Stomach (tissue), 9 donors: ENCODE measurements around the gene ZDHHC17. TPM values are rescaled to one million over a fixed set of nuclear protein-coding genes. Genes with fewer than 3 reads are reported as not detected.

ENCODE experiments used
- DNase-seq, 2 donors: peaks; one replicate each; pipeline versions ENCODE4 v3.0.0 to v3.0.0-alpha.2; 2013 to 2019
- H3K27ac ChIP-seq, 5 donors: fragments of 200-600 bp in 4 of 5; sonication (generic) in 4 of 5; one replicate each; pipeline ENCODE4 v1.5.1; 2013 to 2019; ENCODE audit warnings: mild to moderate bottlenecking in 1 of 5, moderate library complexity in 1 of 5
- H3K27me3 ChIP-seq, 3 donors: fragments of 200-600 bp; sonication (generic); one replicate each; pipeline ENCODE4 v1.5.1; 2017 to 2019; ENCODE audit warnings: mixed run types in 1 of 3
- H3K36me3 ChIP-seq, 4 donors: fragments of 200-600 bp; sonication (generic); 1 replicate in 3 of 4; 2 replicates in 1 of 4; pipeline ENCODE4 v1.5.1; 2016 to 2019
- H3K4me1 ChIP-seq, 4 donors: fragments of 200-600 bp; sonication (generic); one replicate each; pipeline ENCODE4 v1.5.1; 2016 to 2019
- H3K4me3 ChIP-seq, 4 donors: fragments of 200-600 bp; sonication (generic) in 3 of 4; one replicate each; pipeline ENCODE4 v1.5.1; 2016 to 2019; ENCODE audit warnings: mild to moderate bottlenecking in 1 of 4
- H3K9me3 ChIP-seq, 4 donors: fragments of 200-600 bp; sonication (generic); one replicate each; pipeline ENCODE4 v1.5.1; 2016 to 2019
- CTCF ChIP-seq, 7 experiments: fragments of 450-650 bp in 4 of 7; fragments of 200-600 bp in 3 of 7; sonication (generic) in 3 of 7; IDR thresholded peaks; one replicate each; pipeline ENCODE4 v1.5.1; 2016 to 2019; ENCODE audit warnings: antibody characterized with exemption in 7 of 7, control low read depth in 2 of 7, mild to moderate bottlenecking in 1 of 7
- EP300 ChIP-seq: sonication (generic); formaldehyde crosslinking; IDR thresholded peaks from one replicate; pipeline ENCODE4 v1.6.1; 2017; ENCODE audit warnings: antibody characterized with exemption
- POLR2A ChIP-seq, 4 donors: fragments of 450-650 bp; IDR thresholded peaks; one replicate each; pipeline ENCODE4 v1.6.1; 2016; ENCODE audit warnings: antibody characterized with exemption in 4 of 4, control low read depth in 2 of 4, mild to moderate bottlenecking in 1 of 4, moderate library complexity in 1 of 4
- POLR2AphosphoS5 ChIP-seq, 3 donors: sonication (generic); formaldehyde crosslinking; IDR thresholded peaks; one replicate each; pipeline ENCODE4 v1.6.1; 2016; ENCODE audit warnings: antibody characterized with exemption in 3 of 3
- WGBS, 5 donors: extraction: QIAGEN DNeasy Blood & Tissue Kit in 3 of 5; methylation state at CpG; one replicate each; pipeline versions ENCODE4 v1.1.5 to v1.1.7; 2013 to 2018; 5-methylcytosine and 5-hydroxymethylcytosine counted together
- intact Hi-C: fragments of 100-400 bp; cut with DNase I; formaldehyde crosslinking; loops from one replicate; pipeline ENCODE4 v1.15.1; 2023; ENCODE audit warnings: low total_unique reads
- polyA plus RNA-seq, 3 donors: library from polyadenylated mRNA; stranded (reverse); fragments of 200-250 nt; gene quantifications; one replicate each; pipeline ENCODE4 v1.2.3, GENCODE V29; 2013
- total RNA-seq, 5 donors: library from RNA; depleted of rRNA; stranded (reverse); fragments of >200 nt; gene quantifications; one replicate each; pipeline versions ENCODE4 v1.1.0 to v1.2.3, GENCODE V29; 2014 to 2016
- donor health status: healthy with polysubstance abuse.
- donor health status: Bipolar disorder and iron deficiency.
- donor health status: healthy.

ZDHHC17 gene
- total and polyA plus RNA-seq, 8 donors: 2.3 to 134 (median 13.2) TPM

GRCh38 chr12:76813265-76813664 lies 49.4 kb downstream of the ZDHHC17 start:
- H3K9me3 ChIP-seq: no peaks in the 10 kb centered on the region
- H3K27me3 ChIP-seq: no peaks in the 10 kb centered on the region
- H3K36me3 ChIP-seq: peaks cover 0 to 72% (median 47%) of the 10 kb centered on the region in 4 donors
- H3K4me1 ChIP-seq: no peaks in the 10 kb centered on the region
- intact Hi-C loops: no loop called here
- TF ChIP-seq POLR2AphosphoS5 (IDR thresholded peaks at IDR 0.05) (no peak), EP300 (no peak), POLR2A (IDR thresholded peaks at IDR 0.05) (no peak), CTCF (IDR thresholded peaks at IDR 0.05) (no peak)
- DNase-seq: no peak
- H3K27ac ChIP-seq: no peak overlapping the region
- no peak overlapping the region for H3K4me3 ChIP-seq

GRCh38 chr12:76813972-76814371 lies 50.1 kb downstream of the ZDHHC17 start:
- no peak overlapping the region for H3K4me3 ChIP-seq
- no peak for DNase-seq
- WGBS, 5 donors: 83 to 96% (median 92%) methylated on average over 4 of the region's 4 CpGs
- no peaks in the 10 kb centered on the region for H3K4me1 ChIP-seq
- H3K27ac ChIP-seq: no peak overlapping the region
- no peak for TF ChIP-seq POLR2AphosphoS5 (IDR thresholded peaks at IDR 0.05)
- TF ChIP-seq EP300: no peak
- no peak for TF ChIP-seq CTCF (IDR thresholded peaks at IDR 0.05)
- TF ChIP-seq POLR2A (IDR thresholded peaks at IDR 0.05): no peak
- H3K9me3 ChIP-seq: no peaks in the 10 kb centered on the region
- intact Hi-C loops: no loop called here
- no peaks in the 10 kb centered on the region for H3K27me3 ChIP-seq
- H3K36me3 ChIP-seq: peaks cover 0 to 67% (median 47%) of the 10 kb centered on the region in 4 donors

- peak in 1 of 2 donors; percentile 50 for DNase-seq
- no peaks in the 10 kb centered on the region for H3K4me1 ChIP-seq
- intact Hi-C loops: no loop called here
- H3K36me3 ChIP-seq: peaks cover 12 to 43% (median 32%) of the 10 kb centered on the region in 4 donors
- TF ChIP-seq POLR2A (IDR thresholded peaks at IDR 0.05): no peak
- no peak for TF ChIP-seq EP300
- TF ChIP-seq CTCF (IDR thresholded peaks at IDR 0.05): peak in 4 of 7 experiments; percentile 28 to 42 (median 36)
- TF ChIP-seq POLR2AphosphoS5 (IDR thresholded peaks at IDR 0.05): no peak
- WGBS, 5 donors: 15 to 41% (median 26%) methylated on average over 2 of the region's 2 CpGs
- H3K27me3 ChIP-seq: no peaks in the 10 kb centered on the region
- no peaks in the 10 kb centered on the region for H3K9me3 ChIP-seq
- H3K4me3 ChIP-seq: no peak overlapping the region
- H3K27ac ChIP-seq: no peak overlapping the region
Measured at GRCh38 chr12:76820888-76821482, 57.1 kb downstream of the ZDHHC17 start.

- H3K27me3 ChIP-seq: no peaks in the 10 kb centered on the region
- H3K4me3 ChIP-seq: no peak overlapping the region
- TF ChIP-seq EP300 (no peak), POLR2AphosphoS5 (IDR thresholded peaks at IDR 0.05) (no peak), CTCF (IDR thresholded peaks at IDR 0.05) (no peak)
- H3K4me1 ChIP-seq: no peaks in the 10 kb centered on the region
- peaks cover 0 to 67% (median 57%) of the 10 kb centered on the region in 4 donors for H3K36me3 ChIP-seq
- H3K27ac ChIP-seq: no peak overlapping the region
- intact Hi-C loops: no loop called here
- DNase-seq: no peak
- H3K9me3 ChIP-seq: peaks cover 0 to 12% (median 5%) of the 10 kb centered on the region in 4 donors
Measured at GRCh38 chr12:76830436-76830835, 66.5 kb downstream of the ZDHHC17 start.
